Stimulated activated CD8-positive, alpha-beta memory T cell treated with anti-CD3 and anti-CD28 coated beads, Interleukin-4, amount 100 ng/mL, for 48 hours (primary cell): Measurements from ENCODE around the gene CCDC12.

Experiments
- DNase-seq: peaks from one replicate; pipeline ENCODE4 v3.0.0-alpha.2; 2020

Gene CCDC12

DNA sequence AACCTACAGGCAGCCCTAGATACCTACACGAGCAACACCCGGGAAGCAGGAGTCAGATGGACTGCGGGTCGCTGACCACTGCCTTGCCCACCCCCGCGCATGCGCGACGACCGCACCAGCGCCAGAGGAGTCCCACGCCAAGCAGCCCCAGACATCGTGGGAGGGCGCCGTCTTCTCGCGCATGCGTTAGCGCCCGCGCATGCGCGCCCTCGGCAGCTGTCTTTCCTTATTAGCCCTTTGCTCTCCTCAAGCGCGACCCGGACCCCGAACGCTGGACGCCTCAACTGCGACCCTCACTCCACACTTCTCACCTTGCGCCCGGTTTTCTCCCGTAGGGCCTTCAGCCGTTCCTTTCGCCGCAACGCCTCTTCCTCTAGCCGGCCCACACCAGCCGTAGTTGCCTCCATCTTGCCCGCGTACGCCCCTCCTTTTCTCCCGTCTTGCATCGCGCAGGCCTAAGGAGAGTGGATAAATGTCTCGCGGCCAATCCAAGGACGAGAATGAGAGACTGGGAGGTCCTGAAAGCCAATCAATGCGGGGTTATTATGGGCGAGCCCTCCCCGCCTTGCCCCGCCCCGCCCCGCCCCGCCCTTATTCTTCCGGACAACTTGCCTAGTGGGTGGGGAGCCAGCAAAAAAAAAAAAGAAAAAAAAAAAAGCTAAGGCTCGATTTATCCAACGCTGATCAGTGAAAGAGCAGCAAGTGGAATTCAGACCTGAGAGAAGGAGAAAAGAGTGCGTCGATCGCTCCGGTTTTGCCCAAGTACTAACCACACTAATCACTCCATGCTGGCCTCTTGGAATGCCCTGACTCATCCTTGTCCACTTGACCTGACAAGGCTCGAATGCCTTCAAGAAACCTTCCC lies at the start of gene CCDC12:
Gene CCDC12 (minus strand): TSS at position 420 of the 865 bp plus-strand sequence. CDS start 13 bp downstream, at position 407.
- DNase-seq = peak; percentile 93

DNA sequence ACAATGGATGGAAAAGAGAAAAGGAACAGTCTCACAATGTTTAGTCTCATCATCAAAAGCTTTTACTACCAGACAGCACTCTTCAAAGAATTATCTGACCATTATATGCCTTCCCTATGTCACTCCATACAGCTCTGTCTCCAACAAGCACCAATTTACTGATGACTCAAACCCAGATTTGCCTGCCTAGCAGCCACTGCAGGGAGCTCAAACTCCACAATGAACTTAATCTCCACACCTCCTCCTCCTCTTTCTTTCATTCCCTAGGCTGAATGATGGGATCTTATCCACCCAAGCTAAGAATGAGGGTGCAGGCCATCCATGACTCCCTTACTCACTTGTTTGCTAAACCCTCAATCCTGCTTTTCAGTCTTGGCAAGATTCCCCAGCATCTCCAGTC lies 48.4 kb upstream of the CCDC12 start:
- no peak for DNase-seq

DNA sequence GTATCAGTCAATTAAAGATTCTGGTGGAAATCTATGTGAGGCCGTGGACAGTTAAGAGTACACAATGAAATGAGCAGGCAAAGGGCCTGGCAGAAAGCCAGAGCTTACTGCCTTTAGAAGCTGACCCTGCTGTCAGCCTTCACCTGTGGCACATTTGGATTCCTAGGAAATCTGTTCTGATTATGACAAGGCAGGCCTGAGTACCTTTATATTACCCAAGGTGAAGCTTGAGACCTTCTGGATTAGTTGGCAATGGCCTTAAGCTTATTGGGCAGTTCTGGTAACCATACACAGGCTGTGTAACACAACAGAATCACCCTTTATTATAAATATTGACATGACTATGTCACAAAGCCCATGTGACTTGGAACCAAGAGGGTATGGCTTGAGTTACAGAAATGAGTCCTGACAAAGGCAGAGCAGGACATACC lies 46.1 kb upstream of the CCDC12 start:
- DNase-seq = no peak

DNA sequence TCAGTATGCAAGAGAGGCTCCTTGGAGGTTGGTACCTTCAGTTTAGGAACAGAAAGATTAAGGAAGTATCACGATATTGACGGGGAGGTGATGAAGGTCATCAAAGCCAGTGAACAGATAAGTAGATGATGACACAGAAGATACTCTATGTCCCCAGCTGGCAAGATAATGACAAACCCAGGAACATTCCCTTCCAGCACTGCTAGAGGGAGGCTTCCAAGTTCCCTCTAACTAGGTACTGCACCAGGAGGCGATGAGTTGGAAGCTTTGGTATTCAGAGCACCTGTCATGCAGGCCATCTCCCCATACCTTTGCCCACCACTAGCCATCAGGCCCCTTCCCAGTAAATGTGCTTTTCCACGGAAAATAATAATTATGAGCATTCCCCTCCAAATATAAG lies 43.8 kb upstream of the CCDC12 start:
- DNase-seq = no peak

DNA sequence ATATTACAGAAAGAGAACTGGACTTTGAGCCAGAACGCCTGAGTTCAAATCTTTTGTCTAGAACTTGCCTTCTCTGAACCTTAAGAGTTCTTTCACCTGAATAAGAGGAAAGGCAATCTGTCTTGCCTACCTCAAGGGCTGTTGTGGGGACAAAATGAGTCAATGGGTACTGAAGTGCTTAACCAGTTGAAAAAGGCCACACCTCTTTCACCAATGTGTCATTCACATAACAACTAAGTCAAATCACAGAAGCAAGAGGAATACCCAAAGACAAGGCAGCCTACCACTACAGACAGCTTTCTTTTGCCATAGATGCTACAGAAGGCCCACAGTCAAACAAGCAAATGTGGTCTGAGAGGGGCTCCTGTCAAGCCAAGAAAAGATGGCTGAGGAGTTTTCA lies 42.7 kb upstream of the CCDC12 start:
- DNase-seq = peak; percentile 38

DNA sequence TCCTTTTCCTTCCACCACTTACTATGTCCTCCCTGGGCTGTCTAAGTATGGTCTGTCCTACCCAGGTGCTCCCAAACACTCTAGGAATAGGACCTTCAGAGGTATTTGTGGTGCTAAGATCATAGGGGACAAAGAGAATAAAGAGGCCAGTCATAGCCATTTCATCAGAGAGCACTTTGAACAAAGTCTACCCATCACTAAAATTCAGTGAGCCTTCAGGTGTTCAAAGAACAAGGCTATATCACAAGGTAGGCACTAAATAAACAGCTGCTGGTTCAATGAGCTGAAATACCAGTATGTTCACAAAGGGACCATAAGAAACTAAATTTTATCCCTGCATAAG lies 41.7 kb upstream of the CCDC12 start:
- no peak for DNase-seq

DNA sequence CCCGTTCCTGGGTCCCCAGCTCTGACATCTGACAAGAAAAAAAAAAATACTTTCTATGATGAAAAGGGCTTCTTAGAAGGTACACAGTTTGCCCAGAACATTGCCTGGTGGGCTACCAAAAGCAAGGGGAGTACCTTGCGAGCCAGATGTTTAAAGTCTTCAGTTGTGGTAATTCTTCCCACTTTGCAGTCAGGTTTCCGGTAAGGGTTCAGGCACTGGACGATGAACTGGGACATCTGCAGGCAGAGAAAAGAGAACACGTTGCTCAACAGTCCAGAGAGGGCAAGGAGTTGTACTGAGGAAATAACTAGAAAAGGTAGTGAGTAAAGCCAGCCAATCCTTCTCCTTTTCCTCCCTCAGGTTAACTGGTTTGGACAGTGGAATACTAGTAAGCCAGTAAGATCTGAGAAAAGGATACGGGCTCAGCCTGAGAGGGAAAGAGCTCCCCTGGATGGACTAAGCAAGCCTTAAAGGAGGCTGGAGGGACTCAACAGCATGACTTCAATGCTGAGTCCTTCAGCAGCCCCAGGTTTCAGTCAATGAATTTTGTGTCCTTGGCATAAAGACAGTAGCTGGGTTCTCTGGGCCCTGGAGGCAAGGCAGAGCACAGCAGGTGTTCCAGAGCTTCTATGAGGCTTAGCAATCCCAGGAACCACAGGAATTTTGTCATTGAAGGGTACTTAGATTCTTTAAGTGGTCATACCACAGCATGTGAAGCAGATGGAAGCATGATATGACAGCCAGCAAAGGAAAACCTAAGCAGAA lies 41.1 kb upstream of the CCDC12 start:
- DNase-seq = no peak

DNA sequence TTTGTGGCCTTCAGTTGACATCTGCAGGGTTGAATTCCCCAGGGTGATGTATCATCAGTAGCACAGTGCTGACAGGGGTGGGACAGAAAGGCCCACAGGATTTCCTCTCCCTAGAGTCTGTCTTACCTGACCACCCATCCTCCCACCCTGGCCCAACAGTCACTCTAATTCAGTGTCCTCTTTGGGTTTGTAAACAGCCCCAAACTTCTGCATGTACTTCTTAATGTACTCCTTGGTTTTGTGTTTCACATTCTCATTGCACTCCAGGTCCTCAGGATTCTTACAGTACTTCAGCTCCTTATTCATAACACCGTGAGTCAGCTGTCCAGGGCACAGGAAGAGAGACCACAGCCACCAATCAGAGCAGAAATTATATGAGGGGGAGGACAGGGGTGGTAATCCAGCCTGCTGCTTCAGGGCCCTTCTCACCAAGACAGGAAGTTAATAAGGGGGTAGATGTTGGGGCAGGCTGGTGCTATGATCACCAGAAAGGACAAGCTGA lies 40.4 kb upstream of the CCDC12 start:
- DNase-seq = peak; percentile 51

DNA sequence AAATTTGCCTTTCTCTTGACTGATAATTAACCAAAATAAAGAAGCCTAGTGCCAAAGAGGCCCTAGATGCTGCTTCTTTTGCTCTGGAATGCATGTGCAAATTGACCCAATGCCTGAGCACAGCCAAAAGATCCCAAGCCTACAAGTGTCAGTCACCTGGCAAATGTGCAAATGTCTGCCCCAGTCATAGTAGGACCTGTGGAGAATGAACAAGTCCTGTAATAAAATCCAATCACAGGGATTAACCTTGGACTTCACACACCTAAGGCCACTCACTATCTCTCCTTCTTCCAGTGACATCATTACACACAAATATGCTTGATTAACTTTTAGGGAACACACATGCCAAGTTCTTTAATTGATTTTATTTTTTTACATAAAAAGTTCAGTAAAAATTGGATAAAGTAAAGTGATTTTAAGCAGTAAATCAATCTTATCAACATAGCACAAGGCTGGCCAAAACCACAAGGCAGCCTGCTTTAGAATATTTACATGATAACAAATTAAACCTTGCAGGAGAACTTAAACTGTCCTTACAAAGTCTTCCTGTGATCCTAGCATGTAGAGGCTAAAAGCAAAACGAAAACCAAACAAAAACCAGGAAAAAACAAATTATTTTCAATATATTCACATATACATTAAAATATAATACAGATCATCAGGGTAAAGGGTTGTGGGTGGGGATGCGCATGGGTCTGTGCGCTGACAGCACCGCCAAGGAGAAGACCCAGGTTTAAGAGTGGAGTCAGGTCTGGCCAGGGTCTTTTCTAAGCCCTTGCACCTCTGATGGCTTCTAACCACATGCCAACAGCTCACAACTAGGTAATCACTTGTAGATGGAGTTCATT lies 39.8 kb upstream of the CCDC12 start:
- no peak for DNase-seq

DNA sequence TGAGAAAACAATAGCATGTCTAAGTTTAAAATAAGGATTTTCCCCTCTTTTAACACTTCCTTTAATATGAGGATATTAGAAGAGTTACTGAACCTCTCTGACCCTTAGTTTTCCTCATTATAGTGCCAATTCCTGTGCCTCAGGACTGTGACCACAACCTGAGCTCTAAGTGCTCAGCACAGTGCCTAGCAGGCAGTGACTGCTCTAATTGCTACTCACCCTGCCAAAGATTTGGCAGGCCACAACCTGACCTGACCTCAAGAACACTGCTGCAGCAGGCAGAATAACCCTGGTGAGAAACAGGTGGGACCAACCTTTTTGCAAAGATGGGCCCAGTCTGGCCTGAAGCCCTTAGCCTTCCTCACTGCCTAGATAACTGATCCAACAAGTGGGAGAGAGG lies 38.6 kb upstream of the CCDC12 start:
- no peak for DNase-seq

DNA sequence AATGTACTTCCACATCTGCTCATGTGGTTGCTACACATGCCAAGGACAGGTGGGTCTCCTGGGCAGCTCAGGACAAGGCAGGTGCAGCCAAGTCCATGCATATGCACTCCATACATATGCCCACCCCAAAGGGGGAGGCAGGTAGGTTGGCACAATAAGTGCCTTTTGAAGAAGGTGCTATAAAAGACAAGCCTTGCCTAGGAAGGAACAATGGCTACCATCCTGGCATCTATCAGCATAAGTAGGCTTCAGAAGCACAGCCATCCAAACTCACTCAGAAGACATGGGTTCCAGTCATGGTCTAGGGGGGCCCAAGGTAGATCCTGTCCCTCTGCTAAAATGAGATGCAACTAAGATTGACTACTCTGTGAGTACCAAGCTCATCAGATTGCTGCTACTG lies 37.5 kb upstream of the CCDC12 start:
- DNase-seq = no peak

DNA sequence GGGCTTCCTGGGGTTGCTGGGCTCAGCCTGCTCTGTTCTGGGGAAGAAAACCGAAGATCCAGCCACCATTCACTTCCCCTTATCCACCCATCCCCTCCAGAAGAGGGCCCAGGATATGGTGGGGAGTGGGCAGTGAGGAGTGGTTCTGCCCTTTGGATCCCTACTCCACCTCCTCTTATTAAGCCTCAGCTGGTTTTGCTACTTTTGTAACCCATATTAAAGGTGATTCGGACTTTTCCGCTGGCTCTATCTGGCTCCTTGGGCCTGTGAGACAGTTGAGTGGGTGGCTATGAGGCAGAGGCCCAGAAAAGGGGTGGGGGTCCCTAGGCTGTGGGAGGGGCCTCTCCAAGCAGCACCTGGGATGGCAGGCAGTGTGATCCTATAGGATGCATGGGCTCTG lies 36.7 kb upstream of the CCDC12 start:
- DNase-seq = peak; percentile 21

DNA sequence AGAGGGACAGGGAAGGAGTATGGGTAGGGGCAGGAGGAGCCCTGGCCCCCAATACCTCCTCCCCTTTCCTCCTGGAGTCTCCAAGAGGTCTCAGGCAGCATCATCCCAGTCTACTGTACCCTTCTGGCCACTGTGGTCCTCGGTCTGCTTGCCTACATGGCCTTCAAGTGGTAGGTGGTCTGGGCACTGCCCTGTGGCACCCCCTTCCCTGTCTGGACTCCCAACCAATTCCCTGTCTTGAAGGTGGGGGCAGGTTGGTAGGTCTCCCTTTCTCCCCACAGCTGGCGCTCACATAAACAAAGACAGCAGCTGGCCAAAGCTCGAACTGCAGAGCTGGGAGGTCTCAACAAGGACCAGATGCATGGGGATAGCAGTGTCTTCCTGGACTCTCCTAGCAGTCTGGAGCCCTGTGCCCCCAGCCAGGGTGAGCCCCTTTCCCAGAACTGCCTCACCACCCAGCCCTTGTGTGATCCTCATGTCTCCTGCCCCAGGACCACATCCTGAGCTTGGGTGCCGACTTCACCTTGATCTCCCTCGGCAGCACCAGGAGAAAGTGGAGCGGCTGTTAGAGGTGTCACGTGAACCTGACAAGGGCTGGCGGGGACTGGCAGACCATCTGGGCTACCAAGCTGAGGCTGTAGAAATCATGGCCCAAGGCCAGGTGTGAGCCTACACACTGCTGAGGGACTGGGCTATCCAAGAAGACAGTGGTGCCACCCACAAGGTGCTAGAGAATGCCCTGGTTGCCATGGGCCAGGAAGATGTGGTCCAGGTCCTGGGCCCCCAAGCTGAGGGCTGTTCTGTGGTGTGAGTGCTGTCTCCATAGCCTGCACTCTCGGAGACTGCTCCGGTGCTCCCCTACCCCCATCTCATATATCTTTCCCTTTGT lies 36.0 kb upstream of the CCDC12 start:
- peak; percentile 21 for DNase-seq

DNA sequence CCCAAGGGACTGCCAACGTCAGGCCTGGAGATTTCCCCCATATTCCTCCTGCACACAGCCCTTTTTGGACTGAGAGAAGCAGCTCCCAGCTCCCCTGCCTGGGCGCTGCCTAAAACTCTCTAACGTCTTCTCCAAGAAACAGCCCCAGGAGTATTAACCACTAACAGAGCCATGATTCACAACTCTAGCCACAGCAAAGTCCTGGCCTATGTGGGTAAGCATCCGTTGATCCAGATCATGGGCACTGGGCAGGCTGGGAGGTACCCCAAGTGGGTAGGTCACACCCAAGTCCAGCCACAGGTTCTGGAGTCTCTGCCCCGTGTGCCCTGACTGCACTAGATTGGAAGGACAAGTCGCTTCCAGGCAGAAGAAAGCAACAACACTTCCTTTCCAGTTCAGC lies 34.8 kb upstream of the CCDC12 start:
- peak; percentile 23 for DNase-seq

DNA sequence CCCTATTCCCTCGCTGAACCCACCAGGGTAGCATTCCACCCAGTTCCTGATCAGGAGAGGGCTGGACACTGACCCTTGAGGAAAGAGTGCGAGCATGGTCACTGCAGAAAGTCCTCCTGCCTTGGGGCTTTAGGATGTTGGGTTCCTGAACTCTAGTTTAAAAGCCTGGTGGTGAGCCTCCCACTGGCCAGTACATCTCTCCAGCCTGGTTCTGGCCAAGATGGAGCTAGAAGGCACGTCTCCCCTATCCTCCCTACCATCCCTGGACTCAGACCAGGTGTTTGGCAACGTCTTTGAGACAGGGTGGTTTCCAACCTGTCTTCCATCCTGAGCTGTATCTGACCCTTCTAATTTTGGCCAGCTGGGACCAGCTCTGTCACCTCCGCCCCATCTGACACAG lies 34.4 kb upstream of the CCDC12 start:
- peak; percentile 20 for DNase-seq

DNA sequence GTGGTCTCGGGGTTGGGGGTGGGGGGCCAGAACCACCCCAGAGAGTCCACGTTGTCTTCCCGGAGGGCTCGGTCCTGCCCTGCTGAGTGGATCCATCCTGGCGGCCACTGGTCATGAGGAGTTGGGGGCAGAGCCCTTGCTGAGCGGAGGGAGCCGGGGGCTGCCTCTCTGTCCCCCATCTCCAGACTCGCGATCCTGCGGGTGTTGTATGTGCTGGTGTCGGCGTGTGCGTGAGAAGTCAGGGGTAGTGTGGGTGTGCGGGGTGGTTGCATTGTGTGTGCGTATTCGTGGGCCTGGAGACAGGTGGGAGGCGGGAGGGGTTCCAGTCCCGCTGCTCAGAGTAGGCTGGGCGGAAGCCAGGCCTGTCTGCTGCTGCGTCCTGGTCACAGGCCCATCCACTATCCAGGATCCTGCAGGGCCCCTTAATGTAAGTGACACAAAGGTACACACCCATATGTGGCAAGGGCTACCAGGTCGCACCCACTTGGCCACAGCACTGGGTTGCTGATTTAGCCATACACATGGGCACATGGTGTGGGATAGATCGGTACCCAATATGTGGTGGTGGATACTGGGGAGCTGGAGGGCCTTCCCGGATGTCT lies 33.7 kb upstream of the CCDC12 start:
- peak; percentile 24 for DNase-seq

DNA sequence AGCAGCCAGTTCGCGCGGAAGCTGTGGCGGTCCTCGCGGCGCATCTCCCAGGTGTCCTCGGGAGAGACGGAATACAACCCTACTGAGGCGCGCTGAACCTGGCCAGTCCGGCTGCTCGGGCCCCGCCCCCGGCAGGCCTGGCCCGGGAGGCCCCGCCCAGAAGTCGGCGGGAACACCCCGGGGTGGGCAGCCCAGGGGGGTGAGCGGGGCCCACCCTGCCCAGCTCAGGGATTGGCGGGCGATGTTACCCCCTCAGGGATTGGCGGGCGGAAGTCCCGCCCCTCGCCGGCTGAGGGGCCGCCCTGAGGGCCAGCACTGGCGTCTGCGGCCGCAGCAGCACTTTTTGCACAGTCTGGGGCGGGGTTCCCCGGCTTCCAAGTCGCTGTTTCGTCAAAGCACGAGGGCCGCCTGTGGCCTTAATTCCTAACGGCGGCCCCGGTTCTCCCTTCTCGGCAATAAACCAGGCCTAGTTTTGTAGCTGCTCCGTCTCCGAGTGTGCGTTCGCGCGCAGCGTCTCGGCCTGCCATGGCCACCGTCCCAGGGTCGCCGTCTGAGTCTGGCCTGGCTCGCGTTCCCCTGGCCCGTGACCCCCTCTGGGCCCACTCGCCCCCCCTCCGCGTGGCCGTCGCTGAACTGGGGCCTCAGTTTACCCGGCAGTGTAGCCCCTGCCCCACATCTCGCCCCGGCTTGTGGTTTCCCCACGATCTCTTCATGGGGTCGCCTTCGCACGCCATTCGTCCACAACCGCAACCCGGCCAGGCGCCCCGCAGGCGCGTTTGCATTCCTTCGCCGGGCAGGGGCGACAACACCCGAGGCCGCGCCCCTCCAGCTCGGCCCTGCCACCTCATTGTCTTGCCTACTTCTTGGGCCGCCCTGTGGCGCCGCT lies 32.9 kb upstream of the CCDC12 start:
- peak; percentile 84 for DNase-seq

DNA sequence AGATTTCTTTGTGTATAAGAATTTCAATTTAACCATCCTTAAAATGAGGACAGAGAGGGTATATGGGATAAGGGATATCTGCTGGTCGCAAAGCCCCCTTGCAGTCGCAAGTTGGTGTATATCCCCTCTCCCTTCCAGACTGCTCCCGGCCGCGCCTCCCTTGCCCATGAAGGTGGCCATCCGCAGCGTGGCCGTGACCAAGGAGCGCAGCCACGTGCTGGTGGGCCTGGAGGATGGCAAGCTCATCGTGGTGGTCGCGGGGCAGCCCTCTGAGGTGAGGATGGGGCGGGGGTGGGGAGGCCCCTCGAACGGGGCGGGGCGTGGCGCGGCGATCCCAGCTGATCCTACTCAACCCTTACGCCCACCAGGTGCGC lies 32.3 kb upstream of the CCDC12 start:
- DNase-seq = no peak

DNA sequence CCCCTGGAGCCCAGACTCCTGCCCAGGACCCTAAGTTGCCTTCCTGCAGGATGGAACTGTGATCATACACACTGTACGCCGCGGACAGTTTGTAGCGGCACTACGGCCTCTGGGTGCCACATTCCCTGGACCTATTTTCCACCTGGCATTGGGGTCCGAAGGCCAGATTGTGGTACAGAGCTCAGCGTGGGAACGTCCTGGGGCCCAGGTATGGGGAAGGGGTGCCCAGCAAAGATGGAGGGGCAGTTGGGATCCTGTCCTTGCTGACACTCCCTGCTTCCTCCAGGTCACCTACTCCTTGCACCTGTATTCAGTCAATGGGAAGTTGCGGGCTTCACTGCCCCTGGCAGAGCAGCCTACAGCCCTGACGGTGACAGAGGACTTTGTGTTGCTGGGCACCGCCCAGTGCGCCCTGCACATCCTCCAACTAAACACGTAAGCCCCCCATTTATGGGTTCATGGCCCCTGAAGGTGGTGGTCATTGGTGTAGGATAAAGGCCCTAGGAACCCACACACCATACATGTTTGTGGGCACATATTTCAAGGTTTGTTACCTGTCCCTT lies 31.8 kb upstream of the CCDC12 start:
- DNase-seq = no peak
